Spleen (tissue), 7 donors: ENCODE data around the gene SLC26A9.
"Not testable (repeated sequence)": the region's sequence is repeated elsewhere in the genome, so short reads cannot be mapped to it uniquely, and the experiment has no call there.

ENCODE experiments used
- CTCF ChIP-seq, 11 experiments: fragments of 200-600 bp in 7 of 11; fragments of 450-650 bp in 4 of 11; sonication (generic) in 4 of 11; IDR thresholded peaks in 8 of 11; conservative IDR thresholded peaks in 3 of 11; 1 replicate in 7 of 11; 2 replicates in 4 of 11; pipeline versions ENCODE4 v1.4.0 to v1.8.0; 2016 to 2021; ENCODE audit warnings: antibody characterized with exemption in 11 of 11, inconsistent platforms in 4 of 11, mild to moderate bottlenecking in 1 of 11
- POLR2A ChIP-seq, 3 donors: fragments of 450-650 bp; IDR thresholded peaks; one replicate each; pipeline ENCODE4 v1.5.1; 2017; ENCODE audit warnings: antibody characterized with exemption in 3 of 3, mild to moderate bottlenecking in 1 of 3
- POLR2AphosphoS5 ChIP-seq, 3 donors: sonication (generic); formaldehyde crosslinking; IDR thresholded peaks; one replicate each; pipeline ENCODE4 v1.5.1; 2017; ENCODE audit warnings: antibody characterized with exemption in 3 of 3
- donor health status: DM: no; HTN: no; CAD: no; lungs with moderate emphysema.
- donor health status: DM: no; HTN: no; CAD: no.
- donor health status: DM: no; HTN: no; CAD: no.

GRCh38 chr1:205889706-205890105 is 53.5 kb downstream of the SLC26A9 start:
- TF ChIP-seq CTCF (IDR thresholded peaks at IDR 0.05 in 8 of 11, conservative IDR thresholded peaks at IDR 0.05 in 3 of 11); POLR2AphosphoS5 (IDR thresholded peaks at IDR 0.05); POLR2A (IDR thresholded peaks at IDR 0.05): not testable (repeated sequence)
